DOHH2 (cell line): Measurements from ENCODE around the gene MYLIP.

ENCODE experiments used
- EZH2phosphoT487 ChIP-seq: fragments of 200-600 bp; sonication (generic); IDR thresholded peaks from 2 replicates; pipeline ENCODE4 v1.6.1; 2017; ENCODE audit warnings: borderline replicate concordance, mild to moderate bottlenecking, antibody characterized with exemption, low read length, moderate library complexity, mixed read lengths
- TF ChIP-seq, protein P1 (sequence below): fragments of 200-600 bp; sonication (generic); IDR thresholded peaks from one replicate; pipeline ENCODE4 v1.5.1; 2014; ENCODE audit warnings: antibody characterized with exemption, mild to moderate bottlenecking, low read depth, low read length; ENCODE audit not compliant: poor library complexity, severe bottlenecking

- TF ChIP-seq, protein P1, sequence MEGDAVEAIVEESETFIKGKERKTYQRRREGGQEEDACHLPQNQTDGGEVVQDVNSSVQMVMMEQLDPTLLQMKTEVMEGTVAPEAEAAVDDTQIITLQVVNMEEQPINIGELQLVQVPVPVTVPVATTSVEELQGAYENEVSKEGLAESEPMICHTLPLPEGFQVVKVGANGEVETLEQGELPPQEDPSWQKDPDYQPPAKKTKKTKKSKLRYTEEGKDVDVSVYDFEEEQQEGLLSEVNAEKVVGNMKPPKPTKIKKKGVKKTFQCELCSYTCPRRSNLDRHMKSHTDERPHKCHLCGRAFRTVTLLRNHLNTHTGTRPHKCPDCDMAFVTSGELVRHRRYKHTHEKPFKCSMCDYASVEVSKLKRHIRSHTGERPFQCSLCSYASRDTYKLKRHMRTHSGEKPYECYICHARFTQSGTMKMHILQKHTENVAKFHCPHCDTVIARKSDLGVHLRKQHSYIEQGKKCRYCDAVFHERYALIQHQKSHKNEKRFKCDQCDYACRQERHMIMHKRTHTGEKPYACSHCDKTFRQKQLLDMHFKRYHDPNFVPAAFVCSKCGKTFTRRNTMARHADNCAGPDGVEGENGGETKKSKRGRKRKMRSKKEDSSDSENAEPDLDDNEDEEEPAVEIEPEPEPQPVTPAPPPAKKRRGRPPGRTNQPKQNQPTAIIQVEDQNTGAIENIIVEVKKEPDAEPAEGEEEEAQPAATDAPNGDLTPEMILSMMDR, result no peak
- TF ChIP-seq EZH2phosphoT487, result no peak
Observed at GRCh38 chr6:16079354-16079753, 49.5 kb upstream of the MYLIP start.
